Nephron (organoid): ENCODE measurements around the gene IFIH1.

Experiments
- H3K27ac Mint-ChIP-seq, 3 experiments: 2 replicates each; pipeline ENCODE4 v1.8.0; 2020; ENCODE audit warnings: mixed read lengths in 3 of 3, mild to moderate bottlenecking in 2 of 3, moderate library complexity in 1 of 3
- H3K27me3 Mint-ChIP-seq: 2 replicates; pipeline ENCODE4 v1.8.0; 2021; ENCODE audit warnings: low read depth, mild to moderate bottlenecking, moderate library complexity, mixed read lengths
- H3K36me3 Mint-ChIP-seq: 2 replicates; pipeline ENCODE4 v1.8.0; 2020; ENCODE audit warnings: low read depth, mixed read lengths
- H3K4me1 Mint-ChIP-seq: 2 replicates; pipeline ENCODE4 v1.8.0; 2020; ENCODE audit warnings: mixed read lengths
- H3K4me3 Mint-ChIP-seq, 3 experiments: 2 replicates each; pipeline ENCODE4 v1.8.0; 2020; ENCODE audit warnings: mild to moderate bottlenecking in 3 of 3, mixed read lengths in 3 of 3, moderate library complexity in 2 of 3
- H3K9me3 Mint-ChIP-seq: 2 replicates; pipeline ENCODE4 v1.8.0; 2020; ENCODE audit warnings: mixed read lengths
- TF ChIP-seq, protein P1 (sequence below), 3 experiments: fragments of 200-600 bp; sonication (generic); IDR thresholded peaks; one replicate each; pipeline ENCODE4 v1.5.0; 2021; ENCODE audit warnings: antibody characterized with exemption in 3 of 3; ENCODE audit not compliant: unreplicated experiment in 3 of 3

The IFIH1 gene

DNA sequence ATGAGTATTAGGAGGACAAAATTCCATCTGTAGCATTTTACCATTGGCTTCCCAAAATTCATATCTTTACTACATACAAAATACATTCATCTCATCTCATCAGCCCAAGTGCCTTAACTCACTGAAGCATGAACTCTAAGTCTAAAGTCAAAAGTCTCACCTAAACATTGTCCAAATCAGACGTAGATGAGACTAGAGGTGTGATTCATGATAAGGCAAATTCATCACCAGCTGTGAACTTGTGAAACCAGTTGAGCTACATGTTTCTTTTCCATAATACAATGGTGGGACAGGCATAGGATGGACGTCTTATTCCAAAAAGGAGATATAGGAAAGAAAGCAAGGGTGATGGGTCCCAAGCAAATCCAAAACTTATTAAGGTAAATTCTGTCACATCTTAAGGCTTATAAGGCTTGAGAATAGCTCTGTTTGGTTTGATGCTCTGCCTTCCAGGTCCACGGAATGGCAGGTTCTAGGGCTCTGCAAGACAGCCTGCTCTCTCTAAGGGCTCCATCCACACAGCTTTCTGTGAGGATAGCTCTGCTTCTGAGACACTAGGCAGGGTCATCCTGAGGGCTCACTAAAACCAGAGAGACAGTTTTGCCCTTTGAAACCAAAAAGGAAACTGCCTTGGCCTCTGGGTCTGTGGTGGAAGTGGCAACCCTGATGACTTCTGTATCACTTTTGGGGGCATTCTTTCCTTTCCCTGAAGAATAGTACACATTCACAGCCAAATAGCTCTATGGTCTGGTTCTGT lies 9.6 kb downstream of the IFIH1 start:
- TF ChIP-seq, protein P1, sequence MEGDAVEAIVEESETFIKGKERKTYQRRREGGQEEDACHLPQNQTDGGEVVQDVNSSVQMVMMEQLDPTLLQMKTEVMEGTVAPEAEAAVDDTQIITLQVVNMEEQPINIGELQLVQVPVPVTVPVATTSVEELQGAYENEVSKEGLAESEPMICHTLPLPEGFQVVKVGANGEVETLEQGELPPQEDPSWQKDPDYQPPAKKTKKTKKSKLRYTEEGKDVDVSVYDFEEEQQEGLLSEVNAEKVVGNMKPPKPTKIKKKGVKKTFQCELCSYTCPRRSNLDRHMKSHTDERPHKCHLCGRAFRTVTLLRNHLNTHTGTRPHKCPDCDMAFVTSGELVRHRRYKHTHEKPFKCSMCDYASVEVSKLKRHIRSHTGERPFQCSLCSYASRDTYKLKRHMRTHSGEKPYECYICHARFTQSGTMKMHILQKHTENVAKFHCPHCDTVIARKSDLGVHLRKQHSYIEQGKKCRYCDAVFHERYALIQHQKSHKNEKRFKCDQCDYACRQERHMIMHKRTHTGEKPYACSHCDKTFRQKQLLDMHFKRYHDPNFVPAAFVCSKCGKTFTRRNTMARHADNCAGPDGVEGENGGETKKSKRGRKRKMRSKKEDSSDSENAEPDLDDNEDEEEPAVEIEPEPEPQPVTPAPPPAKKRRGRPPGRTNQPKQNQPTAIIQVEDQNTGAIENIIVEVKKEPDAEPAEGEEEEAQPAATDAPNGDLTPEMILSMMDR (IDR thresholded peaks at IDR 0.05; ENCODE audit: unreplicated experiment in 3 of 3), result no peak
- Mint-ChIP-seq H3K27me3 (peaks cover 8% of the 10 kb centered on the region), H3K4me1 (no peaks in the 10 kb centered on the region), H3K4me3 (no peak overlapping the region), H3K9me3 (no peaks in the 10 kb centered on the region), H3K36me3 (no peaks in the 10 kb centered on the region), H3K27ac (no peak overlapping the region)

DNA sequence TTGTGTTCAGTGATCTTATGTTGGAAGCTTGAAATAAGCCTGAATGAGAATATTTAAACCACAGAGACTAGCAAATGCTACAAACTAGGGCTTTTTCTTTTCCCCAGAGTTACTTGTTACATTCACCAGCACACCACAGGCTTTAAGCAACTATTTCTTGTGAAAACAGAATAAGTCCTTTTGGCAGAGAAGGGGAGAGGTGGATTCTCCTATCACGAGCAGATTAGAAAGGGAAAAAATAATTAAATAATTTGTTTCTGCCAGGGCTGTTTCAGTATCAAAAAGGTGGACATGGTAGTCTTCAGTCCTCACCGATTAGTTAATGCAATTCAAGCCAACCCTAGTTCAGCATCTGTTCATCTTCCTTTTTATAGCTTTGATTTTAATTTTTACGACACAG lies 12.6 kb downstream of the IFIH1 start:
- no peak overlapping the region for H3K4me3 Mint-ChIP-seq
- TF ChIP-seq, protein P1 (IDR thresholded peaks at IDR 0.05; ENCODE audit: unreplicated experiment in 3 of 3), result no peak
- no peaks in the 10 kb centered on the region for H3K9me3 Mint-ChIP-seq
- no peaks in the 10 kb centered on the region for H3K36me3 Mint-ChIP-seq
- H3K27me3 Mint-ChIP-seq, result peaks cover 4% of the 10 kb centered on the region
- H3K4me1 Mint-ChIP-seq, result no peaks in the 10 kb centered on the region
- no peak overlapping the region for H3K27ac Mint-ChIP-seq

DNA sequence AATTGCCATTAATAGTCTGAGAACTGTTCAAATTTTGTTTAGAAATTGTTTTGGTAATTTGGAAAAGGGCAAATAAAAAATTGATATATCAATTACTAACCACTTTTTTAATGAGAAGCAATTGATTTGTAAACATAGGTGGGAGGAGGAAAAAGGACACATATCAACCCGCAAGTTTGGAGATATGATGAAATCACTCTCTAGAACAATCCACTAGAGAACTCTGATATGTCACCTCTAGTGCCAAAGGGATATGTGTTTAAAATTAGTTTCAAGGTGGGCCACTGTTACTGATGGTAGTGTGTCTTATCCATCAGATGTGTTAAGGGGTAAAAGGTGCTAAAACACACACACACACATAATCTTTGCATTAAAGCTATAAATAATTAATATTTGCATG lies 16.6 kb downstream of the IFIH1 start:
- Mint-ChIP-seq H3K36me3 (no peaks in the 10 kb centered on the region), H3K27me3 (no peaks in the 10 kb centered on the region), H3K9me3 (no peaks in the 10 kb centered on the region), H3K4me3 (no peak overlapping the region), H3K4me1 (no peaks in the 10 kb centered on the region), H3K27ac (no peak overlapping the region)
- TF ChIP-seq, protein P1 (IDR thresholded peaks at IDR 0.05; ENCODE audit: unreplicated experiment in 3 of 3), result no peak

DNA sequence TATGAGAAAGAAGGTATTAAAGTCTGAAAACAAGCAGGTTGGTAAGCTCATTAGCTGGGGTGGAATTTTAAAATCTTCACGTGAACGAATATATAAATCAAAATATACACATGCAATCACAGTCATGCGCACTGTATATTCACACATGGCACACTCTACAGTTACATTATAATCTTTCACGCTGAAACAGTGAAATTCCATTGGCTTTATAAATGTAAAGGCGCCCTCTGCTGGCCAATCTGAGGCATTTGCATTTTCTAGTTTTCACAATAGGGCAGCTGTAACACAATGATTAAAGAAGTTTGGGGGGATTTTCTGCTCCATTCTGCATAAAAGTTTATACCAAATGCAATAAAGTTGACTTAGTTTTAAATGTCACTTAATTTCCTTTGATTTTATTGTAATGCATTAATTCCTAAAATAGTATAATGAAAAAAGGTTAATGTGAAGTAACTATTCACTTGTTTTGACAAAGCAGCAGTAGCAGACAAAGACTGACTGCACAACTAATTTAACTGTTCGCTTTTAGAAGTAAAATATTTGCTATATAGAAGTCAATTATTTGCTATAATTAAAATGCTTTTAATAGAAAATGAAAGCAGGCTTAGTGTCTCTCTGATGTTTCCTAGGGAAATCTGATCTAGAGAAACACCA lies 17.2 kb downstream of the IFIH1 start:
- Mint-ChIP-seq H3K36me3 (no peaks in the 10 kb centered on the region), H3K27ac (no peak overlapping the region), H3K4me3 (no peak overlapping the region), H3K27me3 (no peaks in the 10 kb centered on the region), H3K9me3 (no peaks in the 10 kb centered on the region), H3K4me1 (no peaks in the 10 kb centered on the region)
- TF ChIP-seq, protein P1 (IDR thresholded peaks at IDR 0.05; ENCODE audit: unreplicated experiment in 3 of 3), result peak; percentile 82 to 89 (median 86)

DNA sequence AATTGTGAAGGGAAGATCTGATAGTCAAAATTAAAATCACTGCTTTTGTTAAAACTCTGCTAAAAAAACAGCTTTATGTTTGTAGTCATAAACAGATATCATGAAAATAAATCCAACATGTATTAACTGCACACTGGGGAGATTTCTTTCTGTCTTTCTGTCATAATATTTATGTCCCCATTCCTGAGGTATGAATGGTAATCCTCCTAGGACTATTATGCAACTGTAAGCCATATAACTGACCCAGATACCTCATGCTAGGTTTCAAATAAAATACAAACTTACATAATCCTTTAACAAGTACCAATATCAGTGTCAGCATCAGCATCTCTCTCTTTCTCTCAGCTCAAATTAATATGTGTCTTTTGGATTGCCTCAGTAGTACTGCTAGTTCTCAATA lies 18.2 kb downstream of the IFIH1 start:
- no peaks in the 10 kb centered on the region for H3K9me3 Mint-ChIP-seq
- H3K4me3 Mint-ChIP-seq, result no peak overlapping the region
- no peaks in the 10 kb centered on the region for H3K36me3 Mint-ChIP-seq
- TF ChIP-seq, protein P1 (IDR thresholded peaks at IDR 0.05; ENCODE audit: unreplicated experiment in 3 of 3), result no peak
- H3K27ac Mint-ChIP-seq, result no peak overlapping the region
- no peaks in the 10 kb centered on the region for H3K27me3 Mint-ChIP-seq
- H3K4me1 Mint-ChIP-seq, result no peaks in the 10 kb centered on the region
